Activated T-cell treated with anti-CD3 and anti-CD28 coated beads, Interleukin-2, amount 50 U/mL, for 1 hour (primary cell): Measurements from ENCODE around the gene LOXL3.

Source experiments
- DNase-seq: peaks from one replicate; pipeline ENCODE4 v3.0.0-alpha.2; 2020

Gene LOXL3

GRCh38 chr2:74548900-74549826 is 4.6 kb downstream of the LOXL3 start:
- DNase-seq: no peak

- DNase-seq: no peak
Measured at GRCh38 chr2:74548285-74548899, 5.3 kb downstream of the LOXL3 start.

GRCh38 chr2:74546004-74546403 is 7.7 kb downstream of the LOXL3 start:
- no peak for DNase-seq

GRCh38 chr2:74544634-74545033 is 9.1 kb downstream of the LOXL3 start:
- DNase-seq: no peak

GRCh38 chr2:74542978-74543377 is 10.8 kb downstream of the LOXL3 start:
- no peak for DNase-seq

GRCh38 chr2:74540291-74540690 is 13.5 kb downstream of the LOXL3 start:
- DNase-seq: no peak

- DNase-seq: no peak
Measured at GRCh38 chr2:74538881-74539339, 14.8 kb downstream of the LOXL3 start.

- no peak for DNase-seq
Measured at GRCh38 chr2:74537140-74537539, 16.6 kb downstream of the LOXL3 start.

- no peak for DNase-seq
Measured at GRCh38 chr2:74536166-74536950, 17.4 kb downstream of the LOXL3 start.

- DNase-seq: no peak
Measured at GRCh38 chr2:74535440-74535965, 18.2 kb downstream of the LOXL3 start.

GRCh38 chr2:74534411-74534810 is 19.3 kb downstream of the LOXL3 start:
- no peak for DNase-seq

GRCh38 chr2:74533464-74533863 is 20.3 kb downstream of the LOXL3 start:
- no peak for DNase-seq

GRCh38 chr2:74532222-74532621 is 21.5 kb downstream of the LOXL3 start:
- no peak for DNase-seq

GRCh38 chr2:74531666-74532065 is 22.1 kb downstream of the LOXL3 start:
- no peak for DNase-seq

GRCh38 chr2:74530239-74531187 is 23.2 kb downstream of the LOXL3 start:
- peak; percentile 60 for DNase-seq

- DNase-seq: peak; percentile 85
Measured at GRCh38 chr2:74529357-74530238, 24.1 kb downstream of the LOXL3 start, which contains the start of the genes AUP1 and HTRA2. Gene AUP1, minus strand, starts transcription at chr2:74529706. Its CDS starts 77 bp downstream, at chr2:74529629. Gene HTRA2, plus strand, starts transcription at chr2:74529933. Its CDS starts 74 bp downstream, at chr2:74530007.

- DNase-seq: no peak
Measured at GRCh38 chr2:74528600-74529356, 25.0 kb downstream of the LOXL3 start.

- no peak for DNase-seq
Measured at GRCh38 chr2:74527741-74528140, 26.0 kb downstream of the LOXL3 start.

GRCh38 chr2:74526649-74527230 is 27.0 kb downstream of the LOXL3 start:
- no peak for DNase-seq
